Liver (tissue), 9 donors: Measurements from ENCODE around the gene EML4. TPM values are rescaled to one million over a fixed set of nuclear protein-coding genes. Genes with fewer than 3 reads are reported as not detected.

ENCODE experiments used
- DNase-seq: peaks from one replicate; pipeline ENCODE4 v3.0.0-alpha.2; 2017; ENCODE audit warnings: low spot score
- H3K27ac ChIP-seq, 2 donors: one replicate each; pipeline ENCODE4 v1.7.0; 2013; ENCODE audit warnings: inconsistent platforms in 2 of 2, low read length in 2 of 2, control low read depth in 1 of 2, low read depth in 1 of 2, mild to moderate bottlenecking in 1 of 2
- H3K27me3 ChIP-seq, 4 donors: one replicate each; pipeline versions ENCODE4 v1.6.1 to v1.7.0; 2013; ENCODE audit warnings: low read length in 3 of 4, inconsistent platforms in 1 of 4, mild to moderate bottlenecking in 1 of 4, moderate library complexity in 1 of 4; ENCODE audit not compliant: control insufficient read depth in 4 of 4, insufficient read depth in 4 of 4
- H3K36me3 ChIP-seq, 4 donors: one replicate each; pipeline versions ENCODE4 v1.6.1 to v1.7.0; 2013; ENCODE audit warnings: low read length in 3 of 4, mild to moderate bottlenecking in 3 of 4, low read depth in 1 of 4, moderate library complexity in 1 of 4; ENCODE audit not compliant: control insufficient read depth in 4 of 4, insufficient read depth in 3 of 4
- H3K4me1 ChIP-seq, 4 donors: one replicate each; pipeline versions ENCODE4 v1.6.1 to v1.7.0; 2013; ENCODE audit warnings: low read length in 3 of 4, mild to moderate bottlenecking in 3 of 4, moderate library complexity in 1 of 4; ENCODE audit not compliant: control insufficient read depth in 4 of 4, insufficient read depth in 4 of 4
- H3K4me3 ChIP-seq, 3 donors: one replicate each; pipeline versions ENCODE4 v1.6.1 to v1.7.0; 2013; ENCODE audit warnings: low read length in 3 of 3, control low read depth in 1 of 3, low read depth in 1 of 3, mild to moderate bottlenecking in 1 of 3
- H3K9ac ChIP-seq, 2 donors: one replicate each; pipeline ENCODE4 v1.7.0; 2013; ENCODE audit warnings: low read length in 2 of 2, mild to moderate bottlenecking in 2 of 2, moderate library complexity in 2 of 2, control low read depth in 1 of 2, low read depth in 1 of 2
- H3K9me3 ChIP-seq, 4 donors: one replicate each; pipeline versions ENCODE4 v1.6.1 to v1.7.0; 2013; ENCODE audit warnings: low read length in 3 of 4; ENCODE audit not compliant: control insufficient read depth in 4 of 4
- EGR1 ChIP-seq, 2 donors: IDR thresholded peaks; 2 replicates each; pipeline ENCODE4 v1.6.1; 2016 to 2018; ENCODE audit warnings: antibody characterized with exemption in 2 of 2, low read depth in 2 of 2
- FOXA1 ChIP-seq: IDR thresholded peaks from 2 replicates; pipeline ENCODE4 v1.6.1; 2016; ENCODE audit warnings: antibody characterized with exemption
- FOXA2 ChIP-seq: IDR thresholded peaks from 2 replicates; pipeline ENCODE4 v1.6.1; 2016; ENCODE audit warnings: antibody characterized with exemption
- GABPA ChIP-seq, 2 donors: IDR thresholded peaks in 1 of 2; conservative IDR thresholded peaks in 1 of 2; 2 replicates each; pipeline ENCODE4 v1.6.1; 2016; ENCODE audit warnings: antibody characterized with exemption in 2 of 2, mild to moderate bottlenecking in 1 of 2, moderate library complexity in 1 of 2
- HNF4A ChIP-seq, 2 donors: conservative IDR thresholded peaks; 2 replicates each; pipeline ENCODE4 v1.6.1; 2016; ENCODE audit warnings: antibody characterized with exemption in 2 of 2, mild to moderate bottlenecking in 2 of 2
- JUND ChIP-seq, 2 donors: IDR thresholded peaks; 2 replicates each; pipeline ENCODE4 v1.6.1; 2016; ENCODE audit warnings: antibody characterized with exemption in 2 of 2
- NR2F2 ChIP-seq: IDR thresholded peaks from 2 replicates; pipeline ENCODE4 v1.6.1; 2016; ENCODE audit warnings: antibody characterized with exemption
- RAD21 ChIP-seq, 2 donors: IDR thresholded peaks; 2 replicates each; pipeline ENCODE4 v1.6.1; 2016; ENCODE audit warnings: antibody characterized with exemption in 2 of 2, mild to moderate bottlenecking in 2 of 2
- RXRA ChIP-seq, 2 donors: IDR thresholded peaks; 2 replicates each; pipeline ENCODE4 v1.6.1; 2017 to 2018; ENCODE audit warnings: antibody characterized with exemption in 2 of 2, mild to moderate bottlenecking in 1 of 2
- SP1 ChIP-seq: IDR thresholded peaks from 2 replicates; pipeline ENCODE4 v1.6.1; 2018; ENCODE audit warnings: antibody characterized with exemption, mild to moderate bottlenecking
- TAF1 ChIP-seq: conservative IDR thresholded peaks from 2 replicates; pipeline ENCODE4 v1.6.1; 2016; ENCODE audit warnings: antibody characterized with exemption, mild to moderate bottlenecking
- YY1 ChIP-seq: IDR thresholded peaks from 2 replicates; pipeline ENCODE4 v1.6.1; 2016; ENCODE audit warnings: antibody characterized with exemption, mild to moderate bottlenecking
- WGBS: extraction: QIAGEN DNeasy Blood & Tissue Kit; methylation state at CpG from one replicate; pipeline ENCODE4 v1.1.7; 2013; 5-methylcytosine and 5-hydroxymethylcytosine counted together
- polyA plus RNA-seq, 2 donors: library from polyadenylated mRNA; stranded (reverse) in 1 of 2; unstranded in 1 of 2; fragments of 200-250 nt in 1 of 2; fragments of >200 nt in 1 of 2; fragmentation: Nextera tagmentation in 1 of 2; extraction: Ambion mirVana in 1 of 2; gene quantifications; one replicate each; pipeline versions ENCODE4 v1.2.1 to v1.2.3, GENCODE V29; 2013 to 2015
- total RNA-seq, 2 donors: library from RNA; depleted of rRNA; stranded (reverse); fragments of >200 nt; gene quantifications; one replicate each; pipeline ENCODE4 v1.2.3, GENCODE V29; 2014
- TF ChIP-seq, protein P1 (sequence below): IDR thresholded peaks from 2 replicates; pipeline ENCODE4 v1.6.1; 2016; ENCODE audit warnings: antibody characterized with exemption, mild to moderate bottlenecking
- TF ChIP-seq, protein P2 (sequence below): IDR thresholded peaks from 2 replicates; pipeline ENCODE4 v1.6.1; 2016; ENCODE audit warnings: antibody characterized with exemption
- TF ChIP-seq, protein P3 (sequence below): fragments of 150-350 bp; IDR thresholded peaks from 2 replicates; pipeline ENCODE4 v1.5.1; 2017; ENCODE audit warnings: improper control_type of control experiment, low read depth, low read length; ENCODE audit not compliant: missing input control
- TF ChIP-seq, protein P4 (sequence below): IDR thresholded peaks from 2 replicates; pipeline ENCODE4 v1.6.1; 2016; ENCODE audit warnings: antibody characterized with exemption
- TF ChIP-seq, protein P5 (sequence below): IDR thresholded peaks from 2 replicates; pipeline ENCODE4 v1.6.1; 2016; ENCODE audit warnings: antibody characterized with exemption
- donor health status: healthy.
- donor health status: healthy.
- donor health status: healthy.
- donor health status: healthy.
- donor health status: healthy.

EML4 gene
- total and polyA plus RNA-seq, 4 donors: 12.8 to 49.6 (median 34.8) TPM

DNA sequence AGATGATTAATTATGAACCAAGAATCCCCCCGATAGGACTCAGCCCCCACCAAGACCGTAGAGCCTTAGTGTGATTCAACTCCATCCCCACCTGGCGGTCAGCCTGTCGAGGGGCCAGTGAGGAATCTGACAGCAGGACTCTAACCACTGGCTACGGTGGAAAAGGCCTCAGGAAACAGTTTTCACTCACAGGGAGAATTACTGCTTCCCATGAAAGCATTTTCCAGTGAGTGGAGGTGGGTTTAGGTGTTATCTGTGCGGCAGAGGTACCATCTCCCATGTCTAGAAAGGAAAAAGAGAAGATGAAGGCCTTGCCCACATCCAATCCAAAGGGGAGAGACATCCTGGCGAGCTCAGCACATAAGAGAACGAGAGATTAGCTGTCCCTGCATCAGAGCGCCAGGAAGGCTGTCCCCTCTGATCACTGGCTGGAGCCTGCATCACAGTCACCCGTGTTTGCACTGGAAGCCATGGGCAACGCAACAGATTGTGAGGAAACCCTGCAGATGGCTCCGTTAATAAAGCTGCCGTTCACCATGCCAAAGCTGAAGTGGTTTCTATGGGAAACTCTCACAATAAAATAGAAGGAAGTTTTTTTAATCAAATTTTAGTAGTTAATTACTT is 169.5 kb downstream of the EML4 start:
- H3K4me1 ChIP-seq: peaks cover 0 to 14% (median 6%) of the 10 kb centered on the region in 4 donors
- no peaks in the 10 kb centered on the region for H3K9me3 ChIP-seq
- no peak overlapping the region for H3K9ac ChIP-seq
- no peak overlapping the region for H3K27ac ChIP-seq
- no peak for DNase-seq
- no peaks in the 10 kb centered on the region for H3K27me3 ChIP-seq
- TF ChIP-seq FOXA1 (no peak), HNF4A (conservative IDR thresholded peaks at IDR 0.05) (no peak), EGR1 (IDR thresholded peaks at IDR 0.05; ENCODE audit: low read depth in 2 of 2) (no peak), TAF1 (no peak), NR2F2 (no peak), JUND (IDR thresholded peaks at IDR 0.05) (no peak), GABPA (IDR thresholded peaks at IDR 0.05 in 1 of 2, conservative IDR thresholded peaks at IDR 0.05 in 1 of 2) (no peak), FOXA2 (no peak), RAD21 (IDR thresholded peaks at IDR 0.05) (no peak), RXRA (IDR thresholded peaks at IDR 0.05) (no peak), YY1 (no peak), SP1 (no peak)
- TF ChIP-seq, protein P1, sequence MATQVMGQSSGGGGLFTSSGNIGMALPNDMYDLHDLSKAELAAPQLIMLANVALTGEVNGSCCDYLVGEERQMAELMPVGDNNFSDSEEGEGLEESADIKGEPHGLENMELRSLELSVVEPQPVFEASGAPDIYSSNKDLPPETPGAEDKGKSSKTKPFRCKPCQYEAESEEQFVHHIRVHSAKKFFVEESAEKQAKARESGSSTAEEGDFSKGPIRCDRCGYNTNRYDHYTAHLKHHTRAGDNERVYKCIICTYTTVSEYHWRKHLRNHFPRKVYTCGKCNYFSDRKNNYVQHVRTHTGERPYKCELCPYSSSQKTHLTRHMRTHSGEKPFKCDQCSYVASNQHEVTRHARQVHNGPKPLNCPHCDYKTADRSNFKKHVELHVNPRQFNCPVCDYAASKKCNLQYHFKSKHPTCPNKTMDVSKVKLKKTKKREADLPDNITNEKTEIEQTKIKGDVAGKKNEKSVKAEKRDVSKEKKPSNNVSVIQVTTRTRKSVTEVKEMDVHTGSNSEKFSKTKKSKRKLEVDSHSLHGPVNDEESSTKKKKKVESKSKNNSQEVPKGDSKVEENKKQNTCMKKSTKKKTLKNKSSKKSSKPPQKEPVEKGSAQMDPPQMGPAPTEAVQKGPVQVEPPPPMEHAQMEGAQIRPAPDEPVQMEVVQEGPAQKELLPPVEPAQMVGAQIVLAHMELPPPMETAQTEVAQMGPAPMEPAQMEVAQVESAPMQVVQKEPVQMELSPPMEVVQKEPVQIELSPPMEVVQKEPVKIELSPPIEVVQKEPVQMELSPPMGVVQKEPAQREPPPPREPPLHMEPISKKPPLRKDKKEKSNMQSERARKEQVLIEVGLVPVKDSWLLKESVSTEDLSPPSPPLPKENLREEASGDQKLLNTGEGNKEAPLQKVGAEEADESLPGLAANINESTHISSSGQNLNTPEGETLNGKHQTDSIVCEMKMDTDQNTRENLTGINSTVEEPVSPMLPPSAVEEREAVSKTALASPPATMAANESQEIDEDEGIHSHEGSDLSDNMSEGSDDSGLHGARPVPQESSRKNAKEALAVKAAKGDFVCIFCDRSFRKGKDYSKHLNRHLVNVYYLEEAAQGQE: no peak
- TF ChIP-seq, protein P2, sequence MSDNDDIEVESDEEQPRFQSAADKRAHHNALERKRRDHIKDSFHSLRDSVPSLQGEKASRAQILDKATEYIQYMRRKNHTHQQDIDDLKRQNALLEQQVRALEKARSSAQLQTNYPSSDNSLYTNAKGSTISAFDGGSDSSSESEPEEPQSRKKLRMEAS: no peak
- TF ChIP-seq, protein P3, sequence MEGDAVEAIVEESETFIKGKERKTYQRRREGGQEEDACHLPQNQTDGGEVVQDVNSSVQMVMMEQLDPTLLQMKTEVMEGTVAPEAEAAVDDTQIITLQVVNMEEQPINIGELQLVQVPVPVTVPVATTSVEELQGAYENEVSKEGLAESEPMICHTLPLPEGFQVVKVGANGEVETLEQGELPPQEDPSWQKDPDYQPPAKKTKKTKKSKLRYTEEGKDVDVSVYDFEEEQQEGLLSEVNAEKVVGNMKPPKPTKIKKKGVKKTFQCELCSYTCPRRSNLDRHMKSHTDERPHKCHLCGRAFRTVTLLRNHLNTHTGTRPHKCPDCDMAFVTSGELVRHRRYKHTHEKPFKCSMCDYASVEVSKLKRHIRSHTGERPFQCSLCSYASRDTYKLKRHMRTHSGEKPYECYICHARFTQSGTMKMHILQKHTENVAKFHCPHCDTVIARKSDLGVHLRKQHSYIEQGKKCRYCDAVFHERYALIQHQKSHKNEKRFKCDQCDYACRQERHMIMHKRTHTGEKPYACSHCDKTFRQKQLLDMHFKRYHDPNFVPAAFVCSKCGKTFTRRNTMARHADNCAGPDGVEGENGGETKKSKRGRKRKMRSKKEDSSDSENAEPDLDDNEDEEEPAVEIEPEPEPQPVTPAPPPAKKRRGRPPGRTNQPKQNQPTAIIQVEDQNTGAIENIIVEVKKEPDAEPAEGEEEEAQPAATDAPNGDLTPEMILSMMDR: no peak
- TF ChIP-seq, protein P4, sequence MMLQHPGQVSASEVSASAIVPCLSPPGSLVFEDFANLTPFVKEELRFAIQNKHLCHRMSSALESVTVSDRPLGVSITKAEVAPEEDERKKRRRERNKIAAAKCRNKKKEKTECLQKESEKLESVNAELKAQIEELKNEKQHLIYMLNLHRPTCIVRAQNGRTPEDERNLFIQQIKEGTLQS: no peak
- TF ChIP-seq, protein P5, sequence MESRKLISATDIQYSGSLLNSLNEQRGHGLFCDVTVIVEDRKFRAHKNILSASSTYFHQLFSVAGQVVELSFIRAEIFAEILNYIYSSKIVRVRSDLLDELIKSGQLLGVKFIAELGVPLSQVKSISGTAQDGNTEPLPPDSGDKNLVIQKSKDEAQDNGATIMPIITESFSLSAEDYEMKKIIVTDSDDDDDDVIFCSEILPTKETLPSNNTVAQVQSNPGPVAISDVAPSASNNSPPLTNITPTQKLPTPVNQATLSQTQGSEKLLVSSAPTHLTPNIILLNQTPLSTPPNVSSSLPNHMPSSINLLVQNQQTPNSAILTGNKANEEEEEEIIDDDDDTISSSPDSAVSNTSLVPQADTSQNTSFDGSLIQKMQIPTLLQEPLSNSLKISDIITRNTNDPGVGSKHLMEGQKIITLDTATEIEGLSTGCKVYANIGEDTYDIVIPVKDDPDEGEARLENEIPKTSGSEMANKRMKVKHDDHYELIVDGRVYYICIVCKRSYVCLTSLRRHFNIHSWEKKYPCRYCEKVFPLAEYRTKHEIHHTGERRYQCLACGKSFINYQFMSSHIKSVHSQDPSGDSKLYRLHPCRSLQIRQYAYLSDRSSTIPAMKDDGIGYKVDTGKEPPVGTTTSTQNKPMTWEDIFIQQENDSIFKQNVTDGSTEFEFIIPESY: no peak
- peaks cover 7 to 19% (median 8%) of the 10 kb centered on the region in 4 donors for H3K36me3 ChIP-seq
- WGBS: 96% methylated on average over 13 of the region's 13 CpGs
- H3K4me3 ChIP-seq: no peak overlapping the region
